HUES48 (cell line): ENCODE measurements around the gene MCFD2.

Experiments
- H3K27ac ChIP-seq: one replicate; pipeline ENCODE4 v1.7.0; 2013; ENCODE audit warnings: low read depth, low read length, inconsistent platforms
- H3K27me3 ChIP-seq: 2 replicates; pipeline ENCODE4 v1.6.1; 2013; ENCODE audit warnings: mild to moderate bottlenecking, low read length; ENCODE audit not compliant: control insufficient read depth, insufficient read depth
- H3K36me3 ChIP-seq: 2 replicates; pipeline ENCODE4 v1.6.1; 2013; ENCODE audit warnings: low read length; ENCODE audit not compliant: control insufficient read depth, insufficient read depth
- H3K4me1 ChIP-seq: 2 replicates; pipeline ENCODE4 v1.6.1; 2013; ENCODE audit warnings: mild to moderate bottlenecking, low read length; ENCODE audit not compliant: control insufficient read depth, insufficient read depth
- H3K4me3 ChIP-seq: 2 replicates; pipeline ENCODE4 v1.5.1; 2013; ENCODE audit warnings: mild to moderate bottlenecking, low read depth, low read length
- H3K9ac ChIP-seq: 2 replicates; pipeline ENCODE4 v1.6.1; 2013; ENCODE audit warnings: mild to moderate bottlenecking, low read depth, low read length, moderate library complexity
- H3K9me3 ChIP-seq: 2 replicates; pipeline ENCODE4 v1.6.1; 2013; ENCODE audit warnings: low read length; ENCODE audit not compliant: control insufficient read depth, insufficient read depth

Gene MCFD2

DNA sequence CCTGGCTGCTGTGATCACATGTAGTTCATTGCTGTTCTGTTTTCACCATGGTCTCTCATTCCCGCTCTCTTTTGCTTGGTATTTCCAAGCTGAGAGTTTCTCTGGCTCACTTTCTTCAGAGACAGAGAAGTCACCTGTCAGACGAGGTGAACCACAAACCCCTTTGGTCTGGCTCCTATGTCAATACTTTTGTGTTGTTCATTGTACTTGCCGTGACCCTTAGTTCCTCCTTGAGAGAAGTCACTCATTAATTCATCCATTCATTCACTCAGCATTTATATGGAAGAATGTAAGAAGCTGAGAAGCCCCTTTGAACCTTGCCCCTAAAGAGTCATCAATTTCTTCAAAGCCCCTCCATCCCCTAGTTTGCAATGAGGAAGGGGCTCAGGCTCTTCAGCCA is 15.2 kb downstream of the MCFD2 start:
- Histone ChIP-seq H3K9ac (no peak overlapping the region), H3K4me3 (no peak overlapping the region), H3K4me1 (no peaks in the 10 kb centered on the region), H3K9me3 (no peaks in the 10 kb centered on the region), H3K36me3 (peaks cover 8% of the 10 kb centered on the region), H3K27ac (no peak overlapping the region), H3K27me3 (no peaks in the 10 kb centered on the region)

DNA sequence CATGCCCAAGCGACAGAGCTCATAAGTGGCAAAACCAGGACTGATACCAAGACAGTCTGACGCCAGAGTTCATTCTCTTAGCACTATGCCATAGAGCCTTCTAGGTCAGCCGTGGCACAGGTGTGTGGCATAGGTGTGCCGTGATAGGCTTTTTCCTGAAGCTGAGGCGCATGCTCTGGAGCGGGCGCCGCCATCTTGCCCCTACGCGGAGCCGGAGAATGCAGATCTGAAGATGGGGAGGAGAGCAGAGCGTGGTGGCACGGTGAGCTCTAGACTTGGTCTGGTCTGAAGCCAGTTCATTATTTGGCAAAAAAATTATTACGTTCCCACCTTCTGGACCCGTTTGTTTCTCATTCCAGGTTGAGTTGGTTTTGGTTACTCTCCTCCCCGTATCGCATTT is 16.6 kb downstream of the MCFD2 start:
- H3K9ac ChIP-seq: no peak overlapping the region
- no peak overlapping the region for H3K4me3 ChIP-seq
- no peaks in the 10 kb centered on the region for H3K27me3 ChIP-seq
- H3K9me3 ChIP-seq: no peaks in the 10 kb centered on the region
- no peaks in the 10 kb centered on the region for H3K36me3 ChIP-seq
- no peaks in the 10 kb centered on the region for H3K4me1 ChIP-seq
- no peak overlapping the region for H3K27ac ChIP-seq

DNA sequence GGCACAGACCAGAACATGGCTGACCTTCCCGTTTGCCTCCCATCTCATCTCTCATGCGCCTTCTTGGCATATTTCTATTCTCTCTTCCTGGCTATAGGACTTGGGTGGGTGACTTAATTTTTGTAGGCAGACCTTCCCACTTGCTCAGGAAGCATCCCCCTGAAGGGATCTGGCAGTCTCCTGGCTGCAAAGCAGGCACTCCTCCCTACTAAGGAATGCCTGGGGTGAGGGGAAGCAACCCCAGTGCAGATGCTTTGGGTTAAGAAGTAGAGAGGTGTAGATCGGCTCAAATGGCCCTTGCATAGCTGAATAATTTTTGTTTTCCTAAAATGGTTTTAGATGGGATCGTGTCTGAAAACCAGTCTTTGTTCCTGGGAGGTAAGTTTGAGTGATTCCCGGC is 17.6 kb downstream of the MCFD2 start:
- Histone ChIP-seq H3K9me3 (no peaks in the 10 kb centered on the region), H3K4me3 (no peak overlapping the region), H3K27ac (no peak overlapping the region), H3K4me1 (no peaks in the 10 kb centered on the region), H3K27me3 (no peaks in the 10 kb centered on the region), H3K9ac (no peak overlapping the region), H3K36me3 (no peaks in the 10 kb centered on the region)

DNA sequence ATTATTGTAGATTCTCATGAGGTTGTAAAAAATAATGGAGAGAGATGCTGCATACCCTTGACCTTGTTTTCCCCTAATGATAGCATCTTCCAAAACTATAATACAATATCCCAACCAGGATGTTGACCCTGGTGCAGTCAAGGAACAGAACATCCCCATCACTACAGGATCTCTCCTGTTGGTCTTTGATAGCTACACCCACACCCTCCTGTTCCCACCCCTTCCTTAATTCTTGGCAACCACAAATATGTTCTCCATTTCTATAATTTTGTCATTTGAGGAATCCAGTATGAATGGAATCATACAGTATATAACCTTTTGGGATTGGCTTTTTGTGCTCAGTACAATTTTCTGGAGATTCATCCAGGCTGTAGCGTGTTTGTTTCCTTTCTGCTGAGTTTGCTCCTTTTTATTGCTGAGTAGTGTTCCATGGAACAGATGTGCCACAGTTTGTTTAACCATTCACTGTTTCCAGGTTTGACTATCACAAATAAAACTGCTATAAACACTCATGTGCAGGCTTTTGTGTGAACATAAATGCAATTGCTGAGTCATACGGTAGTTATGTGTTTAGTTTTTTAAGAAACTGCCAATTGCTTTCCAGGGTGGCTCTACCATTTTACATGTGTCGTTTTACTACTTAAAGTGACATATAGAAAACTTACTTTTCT is 22.2 kb downstream of the MCFD2 start:
- Histone ChIP-seq H3K36me3 (no peaks in the 10 kb centered on the region), H3K4me1 (no peaks in the 10 kb centered on the region), H3K4me3 (no peak overlapping the region), H3K27me3 (no peaks in the 10 kb centered on the region), H3K9ac (no peak overlapping the region), H3K9me3 (no peaks in the 10 kb centered on the region), H3K27ac (no peak overlapping the region)

DNA sequence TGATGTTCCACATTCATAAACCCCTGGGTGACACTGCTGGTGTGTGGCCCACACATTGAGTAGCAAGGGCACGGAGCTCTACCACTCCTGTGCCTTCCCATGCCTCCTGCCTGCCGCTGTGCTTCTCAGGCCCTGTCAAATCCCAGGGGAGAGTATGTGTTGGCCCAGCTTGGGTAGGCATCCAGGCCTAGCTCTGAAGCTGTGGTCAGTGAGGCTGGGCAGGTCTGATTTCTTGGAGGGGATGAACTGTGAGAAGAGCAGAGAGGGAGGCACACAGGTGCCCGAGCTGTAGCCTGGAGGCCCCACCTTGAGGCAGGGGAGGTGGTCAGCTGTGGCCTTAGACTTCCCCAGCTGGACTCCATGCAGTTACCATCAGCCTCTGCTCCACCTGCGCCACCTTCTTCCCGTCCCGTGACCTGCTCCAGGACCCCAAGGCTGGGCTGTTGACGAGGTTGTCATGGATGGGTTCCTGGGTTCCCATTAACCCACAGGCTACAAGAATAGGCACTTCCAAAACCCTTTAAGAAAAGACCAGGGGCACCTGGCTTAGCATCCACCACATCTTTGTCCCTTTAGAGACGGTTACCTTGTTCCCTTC is 23.6 kb downstream of the MCFD2 start:
- no peak overlapping the region for H3K9ac ChIP-seq
- H3K9me3 ChIP-seq: no peaks in the 10 kb centered on the region
- H3K27me3 ChIP-seq: no peaks in the 10 kb centered on the region

DNA sequence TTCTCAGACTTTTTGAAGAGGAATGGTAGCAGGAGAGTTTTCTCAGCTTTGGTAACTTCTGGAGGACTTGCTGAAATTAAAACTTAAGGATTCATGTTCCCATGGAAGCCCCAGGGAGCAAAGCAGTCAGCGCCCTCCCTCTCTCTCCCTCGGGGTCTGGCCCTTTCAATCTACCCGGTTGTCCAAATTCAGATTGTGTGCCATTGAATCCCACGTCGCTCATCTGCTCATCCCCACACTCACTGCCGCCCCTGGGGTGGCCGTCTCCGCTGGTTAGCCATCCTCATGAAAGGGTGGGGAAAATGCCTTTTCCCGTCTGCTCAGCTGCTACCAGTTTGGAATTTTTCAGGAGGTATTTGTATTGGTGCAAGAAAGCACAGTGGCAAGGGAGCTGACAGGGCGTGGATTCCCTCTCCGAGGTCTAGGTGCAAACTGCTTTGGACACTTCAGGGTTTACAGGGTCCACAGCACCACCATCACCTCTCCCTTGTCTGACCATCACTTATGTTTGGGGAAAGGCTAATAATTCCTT is 27.1 kb downstream of the MCFD2 start:
- Histone ChIP-seq H3K27ac (no peak overlapping the region), H3K36me3 (no peaks in the 10 kb centered on the region), H3K9me3 (no peaks in the 10 kb centered on the region), H3K9ac (no peak overlapping the region), H3K4me1 (no peaks in the 10 kb centered on the region), H3K27me3 (no peaks in the 10 kb centered on the region), H3K4me3 (no peak overlapping the region)

More for the DNA sequence above, 23.6 kb downstream of the MCFD2 start:
- Histone ChIP-seq H3K4me3 (no peak overlapping the region), H3K27ac (no peak overlapping the region), H3K4me1 (no peaks in the 10 kb centered on the region), H3K36me3 (no peaks in the 10 kb centered on the region)

DNA sequence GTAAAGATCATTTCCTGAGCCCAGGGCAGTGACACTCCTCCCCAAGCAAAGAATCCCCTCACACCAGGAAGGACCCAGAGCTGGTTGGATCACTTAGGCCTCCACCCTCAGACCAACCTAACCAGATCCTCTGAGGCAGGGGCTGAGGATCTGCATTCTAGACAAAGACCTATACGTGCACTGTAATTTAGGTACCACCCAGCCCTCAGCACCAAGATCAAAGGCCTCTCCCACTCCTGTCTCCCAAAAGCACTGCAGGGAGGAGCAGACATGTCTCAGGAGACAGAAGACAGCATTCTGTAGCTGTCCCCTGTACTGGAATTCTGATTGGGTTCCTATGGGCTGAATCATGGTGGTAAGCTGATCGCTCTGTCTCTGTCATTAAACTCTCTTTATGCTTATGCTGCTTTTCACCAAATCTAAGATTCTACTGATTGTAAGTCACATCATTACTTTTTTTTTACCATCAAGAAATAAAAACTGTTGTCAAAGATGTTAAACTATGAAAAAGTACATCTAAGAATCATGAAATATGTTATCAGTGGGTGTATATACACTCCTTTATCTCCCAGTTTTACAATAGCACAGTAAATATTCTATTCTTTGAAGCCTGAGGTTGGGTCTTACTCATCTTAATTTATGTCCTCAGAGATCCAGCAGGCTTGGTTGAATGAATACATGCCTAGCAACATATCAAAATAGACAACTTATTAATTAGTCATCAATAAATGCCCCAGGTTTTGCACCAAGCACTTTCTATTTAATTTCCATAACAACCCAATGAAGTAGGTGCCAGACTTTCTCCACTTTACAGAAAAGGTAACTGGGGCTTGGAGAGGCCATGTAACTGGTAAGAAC is 28.3 kb downstream of the MCFD2 start:
- Histone ChIP-seq H3K36me3 (no peaks in the 10 kb centered on the region), H3K27me3 (no peaks in the 10 kb centered on the region), H3K4me1 (no peaks in the 10 kb centered on the region), H3K9me3 (no peaks in the 10 kb centered on the region), H3K4me3 (no peak overlapping the region), H3K9ac (no peak overlapping the region), H3K27ac (no peak overlapping the region)

DNA sequence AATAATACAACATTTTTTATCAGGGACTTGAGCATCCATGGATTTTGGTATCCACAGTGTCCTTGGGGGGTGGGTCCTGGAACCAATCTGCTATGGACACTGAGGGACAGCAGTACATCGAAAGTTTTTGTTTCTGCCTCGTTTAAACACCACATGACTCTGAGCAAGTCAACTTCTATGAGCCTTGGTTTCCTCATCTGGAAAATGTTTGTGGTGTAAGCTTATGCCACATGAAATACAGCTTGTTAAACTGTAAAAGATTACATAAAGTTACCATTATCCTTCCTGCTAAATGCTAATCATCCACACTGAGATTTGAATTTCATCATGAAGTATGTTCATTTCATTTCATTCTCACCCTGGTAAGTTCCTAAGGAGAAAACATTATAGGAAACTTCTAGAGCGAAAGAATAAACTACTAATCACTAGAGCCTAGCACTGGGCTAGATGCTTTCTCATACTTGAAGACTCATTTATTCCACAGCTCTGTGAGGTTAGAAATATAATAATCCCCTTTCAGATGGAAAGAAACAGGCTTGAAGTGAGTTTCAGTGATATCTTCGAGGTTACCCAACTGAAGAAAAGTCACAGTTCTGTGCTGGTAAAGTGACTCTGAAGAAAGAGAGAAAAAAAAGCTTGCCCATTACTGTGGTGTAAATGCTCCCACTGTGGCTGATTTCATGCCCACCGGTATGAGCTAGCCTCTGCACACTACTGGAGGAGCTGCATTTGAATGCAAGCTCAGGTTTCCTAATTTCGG is 29.2 kb downstream of the MCFD2 start:
- H3K27me3 ChIP-seq: no peaks in the 10 kb centered on the region

DNA sequence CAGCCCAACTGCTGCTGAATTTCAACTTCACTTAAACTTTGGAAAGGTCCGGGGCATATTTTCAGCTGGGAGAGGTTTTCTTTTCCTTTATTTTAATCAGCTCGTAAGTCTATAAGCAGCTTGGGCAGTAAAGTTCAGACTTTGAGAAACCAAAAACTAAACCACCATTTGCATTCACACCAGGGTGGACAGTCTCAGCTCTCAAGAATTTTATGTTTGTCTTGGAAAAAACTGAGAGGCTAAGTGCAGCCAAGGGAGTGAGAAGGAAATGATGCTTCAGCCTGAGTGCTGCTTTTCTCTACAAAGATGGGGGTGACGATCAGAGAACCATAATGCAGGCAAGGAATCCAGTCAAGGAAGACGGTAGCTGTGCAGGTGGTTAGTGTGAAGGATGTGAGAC is 30.2 kb downstream of the MCFD2 start:
- Histone ChIP-seq H3K4me1 (no peaks in the 10 kb centered on the region), H3K9ac (no peak overlapping the region), H3K36me3 (no peaks in the 10 kb centered on the region), H3K27ac (no peak overlapping the region), H3K9me3 (no peaks in the 10 kb centered on the region), H3K27me3 (no peaks in the 10 kb centered on the region), H3K4me3 (no peak overlapping the region)

More for the DNA sequence above, 29.2 kb downstream of the MCFD2 start:
- Histone ChIP-seq H3K9me3 (no peaks in the 10 kb centered on the region), H3K36me3 (no peaks in the 10 kb centered on the region), H3K27ac (no peak overlapping the region), H3K4me3 (no peak overlapping the region), H3K4me1 (no peaks in the 10 kb centered on the region), H3K9ac (no peak overlapping the region)

DNA sequence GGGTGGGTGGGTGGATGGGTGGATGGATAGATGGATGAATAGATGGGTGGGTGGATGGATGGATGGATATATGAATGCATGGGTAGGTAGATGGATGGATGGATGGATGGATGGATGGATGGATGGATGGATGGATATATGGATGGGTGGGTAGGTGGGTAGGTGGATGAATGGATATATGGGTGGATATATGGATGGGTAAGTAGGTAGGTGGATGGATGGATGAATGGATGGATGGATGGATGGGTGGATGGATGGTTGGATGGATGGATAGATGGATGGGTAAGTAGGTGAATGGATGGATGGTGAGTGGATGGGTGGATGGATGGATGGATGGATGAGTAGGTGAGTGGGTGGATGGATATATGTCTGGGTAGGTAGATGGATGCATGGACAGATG is 36.1 kb downstream of the MCFD2 start:
- Histone ChIP-seq H3K27me3 (no peaks in the 10 kb centered on the region), H3K9ac (no peak overlapping the region), H3K4me3 (no peak overlapping the region), H3K9me3 (no peaks in the 10 kb centered on the region), H3K4me1 (no peaks in the 10 kb centered on the region), H3K27ac (no peak overlapping the region), H3K36me3 (no peaks in the 10 kb centered on the region)
